Measurements from ENCODE around the gene ARPP19.

DNA sequence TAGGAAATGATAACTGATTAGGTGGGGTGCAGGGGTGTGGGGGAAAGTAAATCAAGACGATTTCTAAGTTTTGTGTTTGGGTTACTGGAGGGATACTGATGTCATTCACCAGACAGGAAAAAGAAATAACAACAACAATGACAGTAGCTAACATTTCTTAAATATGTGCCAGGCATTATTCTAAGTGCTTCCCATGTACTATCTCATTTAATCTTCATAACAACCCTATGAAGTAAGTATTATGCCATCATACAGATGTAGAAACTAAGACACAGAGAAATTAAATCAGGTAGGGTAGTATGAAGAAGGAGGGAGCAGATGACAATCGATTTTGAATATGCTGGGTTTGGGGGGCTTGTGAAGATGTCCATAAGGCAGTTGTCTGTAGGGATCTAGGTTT, 53.5 kb downstream of the ARPP19 start:
- TF ChIP-seq, protein P1, sequence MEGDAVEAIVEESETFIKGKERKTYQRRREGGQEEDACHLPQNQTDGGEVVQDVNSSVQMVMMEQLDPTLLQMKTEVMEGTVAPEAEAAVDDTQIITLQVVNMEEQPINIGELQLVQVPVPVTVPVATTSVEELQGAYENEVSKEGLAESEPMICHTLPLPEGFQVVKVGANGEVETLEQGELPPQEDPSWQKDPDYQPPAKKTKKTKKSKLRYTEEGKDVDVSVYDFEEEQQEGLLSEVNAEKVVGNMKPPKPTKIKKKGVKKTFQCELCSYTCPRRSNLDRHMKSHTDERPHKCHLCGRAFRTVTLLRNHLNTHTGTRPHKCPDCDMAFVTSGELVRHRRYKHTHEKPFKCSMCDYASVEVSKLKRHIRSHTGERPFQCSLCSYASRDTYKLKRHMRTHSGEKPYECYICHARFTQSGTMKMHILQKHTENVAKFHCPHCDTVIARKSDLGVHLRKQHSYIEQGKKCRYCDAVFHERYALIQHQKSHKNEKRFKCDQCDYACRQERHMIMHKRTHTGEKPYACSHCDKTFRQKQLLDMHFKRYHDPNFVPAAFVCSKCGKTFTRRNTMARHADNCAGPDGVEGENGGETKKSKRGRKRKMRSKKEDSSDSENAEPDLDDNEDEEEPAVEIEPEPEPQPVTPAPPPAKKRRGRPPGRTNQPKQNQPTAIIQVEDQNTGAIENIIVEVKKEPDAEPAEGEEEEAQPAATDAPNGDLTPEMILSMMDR (IDR thresholded peaks at IDR 0.05; ENCODE audit: low read depth, low read length) = no peak
- TF ChIP-seq, protein P2, sequence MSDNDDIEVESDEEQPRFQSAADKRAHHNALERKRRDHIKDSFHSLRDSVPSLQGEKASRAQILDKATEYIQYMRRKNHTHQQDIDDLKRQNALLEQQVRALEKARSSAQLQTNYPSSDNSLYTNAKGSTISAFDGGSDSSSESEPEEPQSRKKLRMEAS (IDR thresholded peaks at IDR 0.05; ENCODE audit: low read depth, low read length) = no peak
- no peak for TF ChIP-seq POLR2A (IDR thresholded peaks at IDR 0.05; ENCODE audit: extremely low read depth, insufficient read length)
- TF ChIP-seq MYC (IDR thresholded peaks at IDR 0.05; ENCODE audit: low read depth, low read length) = no peak
